Measurements from ENCODE around the gene PPEF1.

The PPEF1 gene

GRCh38 chrX:18873836-18874235 is 166.4 kb downstream of the PPEF1 start:
- Histone ChIP-seq H3K9me3 (ENCODE audit: low read depth, low read length) (no peaks in the 10 kb centered on the region), H3K9ac (ENCODE audit: insufficient read length) (no peak overlapping the region), H3K27ac (peak overlapping the region; percentile 5; the same call in 1 of the 2 replicates), H3K36me3 (ENCODE audit: insufficient read depth, low read length) (no peaks in the 10 kb centered on the region), H3K4me3 (peak overlapping the region; percentile 68)
- TF ChIP-seq FOXP2 (optimal IDR thresholded peaks at IDR 0.05; ENCODE audit: control extremely low read depth, extremely low read length, insufficient read depth) = no peak
- no peak for TF ChIP-seq EZH2 (IDR thresholded peaks at IDR 0.05)
- no peak for TF ChIP-seq POLR2AphosphoS5 (IDR thresholded peaks at IDR 0.05; ENCODE audit: borderline replicate concordance, low read depth, low read length)
- DNase-seq (ENCODE audit: low read depth, low spot score) = no peak

GRCh38 chrX:18874560-18875255 is 167.3 kb downstream of the PPEF1 start:
- Histone ChIP-seq H3K9ac (ENCODE audit: insufficient read length) (no peak overlapping the region), H3K36me3 (ENCODE audit: insufficient read depth, low read length) (no peaks in the 10 kb centered on the region), H3K9me3 (ENCODE audit: low read depth, low read length) (no peaks in the 10 kb centered on the region), H3K4me3 (no peak overlapping the region), H3K27ac (no peak overlapping the region)
- DNase-seq (ENCODE audit: low read depth, low spot score) = no peak
- no peak for TF ChIP-seq FOXP2 (optimal IDR thresholded peaks at IDR 0.05; ENCODE audit: control extremely low read depth, extremely low read length, insufficient read depth)

GRCh38 chrX:18875256-18875878 is 167.9 kb downstream of the PPEF1 start:
- TF ChIP-seq FOXP2 (optimal IDR thresholded peaks at IDR 0.05; ENCODE audit: control extremely low read depth, extremely low read length, insufficient read depth) (no peak), POLR2AphosphoS5 (IDR thresholded peaks at IDR 0.05; ENCODE audit: borderline replicate concordance, low read depth, low read length) (no peak), EZH2 (IDR thresholded peaks at IDR 0.05) (no peak)
- Histone ChIP-seq H3K36me3 (ENCODE audit: insufficient read depth, low read length) (no peaks in the 10 kb centered on the region), H3K27ac (no peak overlapping the region), H3K9ac (ENCODE audit: insufficient read length) (no peak overlapping the region), H3K4me3 (no peak overlapping the region), H3K9me3 (ENCODE audit: low read depth, low read length) (no peaks in the 10 kb centered on the region)
- DNase-seq (ENCODE audit: low read depth, low spot score) = no peak

GRCh38 chrX:18877469-18877868 is 170.0 kb downstream of the PPEF1 start:
- no peaks in the 10 kb centered on the region for H3K36me3 ChIP-seq (ENCODE audit: insufficient read depth, low read length)
- H3K4me3 ChIP-seq = no peak overlapping the region
- H3K9ac ChIP-seq (ENCODE audit: insufficient read length) = no peak overlapping the region
- H3K27ac ChIP-seq = no peak overlapping the region
- no peak for DNase-seq (ENCODE audit: low read depth, low spot score)
- no peaks in the 10 kb centered on the region for H3K9me3 ChIP-seq (ENCODE audit: low read depth, low read length)
- no peak for TF ChIP-seq POLR2AphosphoS5 (IDR thresholded peaks at IDR 0.05; ENCODE audit: borderline replicate concordance, low read depth, low read length)

All from SK-N-MC (cell line).